ENCODE data around the gene ELOVL6. TPM values are rescaled to one million over a fixed set of nuclear protein-coding genes. Genes with fewer than 3 reads are reported as not detected.

The ELOVL6 gene
- total RNA-seq, 5 donors from 2014 or later (not counting 1 experiment from before 2014, with no cell fraction given), result 1.1 to 2.9 (median 2.0) TPM

- Histone ChIP-seq H3K27ac (ENCODE audit: low read length) (no peak overlapping the region), H3K4me1 (ENCODE audit: control insufficient read depth in 1 of 2, extremely low read depth in 1 of 2, insufficient read depth in 2 of 2, low read length in 2 of 2) (no peaks in the 10 kb centered on the region), H3K4me3 (ENCODE audit: control insufficient read depth in 1 of 2, extremely low read depth in 1 of 2, low read length in 1 of 2) (no peak overlapping the region), H3K9me3 (no peaks in the 10 kb centered on the region), H3K27me3 (replicated peaks in 1 of 2; ENCODE audit: control insufficient read depth in 2 of 2, extremely low read depth in 1 of 2, insufficient read depth in 2 of 2, low read length in 1 of 2) (no peaks in the 10 kb centered on the region), H3K36me3 (ENCODE audit: control insufficient read depth in 2 of 2, extremely low read depth in 1 of 2, insufficient read depth in 1 of 2, low read length in 1 of 2) (no peaks in the 10 kb centered on the region)
- ChIA-PET POLR2A (no interaction called here), CTCF (interaction anchor here in 1 of 2 donors (0.5 kb wide), 1 partner anchor 11 kb away, joined by 4 read pairs; no protein-coding TSS in a partner anchor)
- peaks cover 2% of the 10 kb centered on the region for H3K36me3 Mint-ChIP-seq
- no peaks in the 10 kb centered on the region for H3K27me3 Mint-ChIP-seq
- no peak for DNase-seq
- no peaks in the 10 kb centered on the region for H3K9me3 Mint-ChIP-seq
- ATAC-seq (replicated peaks in 1 of 4), result no peak
- peaks cover 3% of the 10 kb centered on the region in 3 donors for H3K4me1 Mint-ChIP-seq
- WGBS (ENCODE audit: insufficient coverage), result no CpG with 5 or more reads among the region's 1 CpG
- H3K27ac Mint-ChIP-seq, result no peak overlapping the region
- H3K4me3 Mint-ChIP-seq, result no peak overlapping the region
Measured at GRCh38 chr4:110171971-110172370, 26.4 kb downstream of the ELOVL6 start.

GRCh38 chr4:110170861-110171260, 27.6 kb downstream of the ELOVL6 start:
- H3K27ac ChIP-seq (ENCODE audit: low read length), result no peak overlapping the region
- H3K4me1 ChIP-seq (ENCODE audit: control insufficient read depth in 1 of 2, extremely low read depth in 1 of 2, insufficient read depth in 2 of 2, low read length in 2 of 2), result peaks cover 3 to 7% of the 10 kb centered on the region in 2 experiments
- Mint-ChIP-seq H3K36me3 (no peaks in the 10 kb centered on the region), H3K4me1 (peaks cover 12 to 13% (median 12%) of the 10 kb centered on the region in 3 donors), H3K9me3 (no peaks in the 10 kb centered on the region), H3K27me3 (no peaks in the 10 kb centered on the region), H3K4me3 (no peak overlapping the region), H3K27ac (no peak overlapping the region)
- 100% methylated on average over 1 of the region's 3 CpGs for WGBS (ENCODE audit: insufficient coverage)
- H3K27me3 ChIP-seq (replicated peaks in 1 of 2; ENCODE audit: control insufficient read depth in 2 of 2, extremely low read depth in 1 of 2, insufficient read depth in 2 of 2, low read length in 1 of 2), result no peaks in the 10 kb centered on the region
- DNase-seq (no peak), ATAC-seq (replicated peaks in 1 of 4) (no peak)
- H3K4me3 ChIP-seq (ENCODE audit: control insufficient read depth in 1 of 2, extremely low read depth in 1 of 2, low read length in 1 of 2), result no peak overlapping the region
- POLR2A ChIA-PET, result no interaction called here
- no peaks in the 10 kb centered on the region for H3K9me3 ChIP-seq
- CTCF ChIA-PET, result no interaction called here
- no peaks in the 10 kb centered on the region for H3K36me3 ChIP-seq (ENCODE audit: control insufficient read depth in 2 of 2, extremely low read depth in 1 of 2, insufficient read depth in 1 of 2, low read length in 1 of 2)

- ChIA-PET POLR2A (interaction anchor here (0.6 to 0.7 kb wide), 4 partner anchors 27 to 519 kb away, joined by 3 to 5 read pairs (median 4); no protein-coding TSS in a partner anchor), CTCF (interaction anchor here (0.6 to 1.5 kb wide), 4 partner anchors 18 to 1982 kb away, joined by 3 to 6 read pairs (median 4); partner anchors contain the start of gene ELOVL6 (in 1 of the 2))
- DNase-seq (peak; percentile 24 to 77 (median 55)), ATAC-seq (replicated peaks in 1 of 4) (peak; percentile 100)
- peak overlapping the region; percentile 96 for H3K27ac Mint-ChIP-seq
- peaks cover 21 to 24% of the 10 kb centered on the region in 2 experiments for H3K4me1 ChIP-seq (ENCODE audit: control insufficient read depth in 1 of 2, extremely low read depth in 1 of 2, insufficient read depth in 2 of 2, low read length in 2 of 2)
- H3K9me3 Mint-ChIP-seq, result peaks cover 0 to 3% (median 2%) of the 10 kb centered on the region in 3 donors
- no peaks in the 10 kb centered on the region for H3K36me3 Mint-ChIP-seq
- no peaks in the 10 kb centered on the region for H3K36me3 ChIP-seq (ENCODE audit: control insufficient read depth in 2 of 2, extremely low read depth in 1 of 2, insufficient read depth in 1 of 2, low read length in 1 of 2)
- H3K9me3 ChIP-seq, result no peaks in the 10 kb centered on the region
- H3K4me3 Mint-ChIP-seq, result peak overlapping the region; percentile 6 to 47 (median 41)
- WGBS (ENCODE audit: insufficient coverage), result 79% methylated on average over 3 of the region's 5 CpGs
- H3K27ac ChIP-seq (ENCODE audit: low read length), result peak overlapping the region; percentile 76
- H3K27me3 ChIP-seq (replicated peaks in 1 of 2; ENCODE audit: control insufficient read depth in 2 of 2, extremely low read depth in 1 of 2, insufficient read depth in 2 of 2, low read length in 1 of 2), result no peaks in the 10 kb centered on the region
- no peaks in the 10 kb centered on the region for H3K27me3 Mint-ChIP-seq
- H3K4me3 ChIP-seq (ENCODE audit: control insufficient read depth in 1 of 2, extremely low read depth in 1 of 2, low read length in 1 of 2), result no peak overlapping the region
- H3K4me1 Mint-ChIP-seq, result peaks cover 37 to 39% (median 38%) of the 10 kb centered on the region in 3 donors
Measured at GRCh38 chr4:110165382-110166286, 32.8 kb downstream of the ELOVL6 start.

- DNase-seq, result peak in 6 of 35 experiments; percentile 1 to 47 (median 3)
- Histone ChIP-seq H3K4me1 (ENCODE audit: control insufficient read depth in 1 of 2, extremely low read depth in 1 of 2, insufficient read depth in 2 of 2, low read length in 2 of 2) (peaks cover 21 to 24% of the 10 kb centered on the region in 2 experiments), H3K9me3 (no peaks in the 10 kb centered on the region), H3K36me3 (ENCODE audit: control insufficient read depth in 2 of 2, extremely low read depth in 1 of 2, insufficient read depth in 1 of 2, low read length in 1 of 2) (no peaks in the 10 kb centered on the region), H3K4me3 (ENCODE audit: control insufficient read depth in 1 of 2, extremely low read depth in 1 of 2, low read length in 1 of 2) (no peak overlapping the region), H3K27me3 (replicated peaks in 1 of 2; ENCODE audit: control insufficient read depth in 2 of 2, extremely low read depth in 1 of 2, insufficient read depth in 2 of 2, low read length in 1 of 2) (no peaks in the 10 kb centered on the region), H3K27ac (ENCODE audit: low read length) (peak overlapping the region; percentile 76)
- Mint-ChIP-seq H3K9me3 (peaks cover 0 to 3% (median 2%) of the 10 kb centered on the region in 3 donors), H3K4me1 (peaks cover 37 to 39% (median 38%) of the 10 kb centered on the region in 3 donors), H3K27me3 (no peaks in the 10 kb centered on the region), H3K36me3 (no peaks in the 10 kb centered on the region), H3K4me3 (peak overlapping the region in 2 of 3 donors; percentile 41 to 47), H3K27ac (peak overlapping the region; percentile 96)
- peak in 3 of 4 experiments; percentile 30 to 58 (median 57) for ATAC-seq (replicated peaks in 1 of 4)
- ChIA-PET POLR2A (interaction anchor here (0.6 to 0.7 kb wide), 4 partner anchors 28 to 518 kb away, joined by 3 to 5 read pairs (median 4); no protein-coding TSS in a partner anchor), CTCF (interaction anchor here (0.6 to 1.5 kb wide), 4 partner anchors 17 to 1982 kb away, joined by 3 to 6 read pairs (median 4); partner anchors contain the start of gene ELOVL6 (in 1 of the 2))
- WGBS (ENCODE audit: insufficient coverage), result no CpG with 5 or more reads among the region's 2 CpGs
Measured at GRCh38 chr4:110164856-110165255, 33.6 kb downstream of the ELOVL6 start.

GRCh38 chr4:110164251-110164650, 34.2 kb downstream of the ELOVL6 start:
- Mint-ChIP-seq H3K27ac (peak overlapping the region; percentile 82 to 96), H3K9me3 (peaks cover 0 to 3% (median 2%) of the 10 kb centered on the region in 3 donors), H3K36me3 (no peaks in the 10 kb centered on the region), H3K27me3 (no peaks in the 10 kb centered on the region), H3K4me1 (peaks cover 37 to 39% (median 38%) of the 10 kb centered on the region in 3 donors), H3K4me3 (peak overlapping the region in 1 of 3 donors; percentile 7)
- Histone ChIP-seq H3K9me3 (no peaks in the 10 kb centered on the region), H3K4me1 (ENCODE audit: control insufficient read depth in 1 of 2, extremely low read depth in 1 of 2, insufficient read depth in 2 of 2, low read length in 2 of 2) (peaks cover 21 to 24% of the 10 kb centered on the region in 2 experiments), H3K36me3 (ENCODE audit: control insufficient read depth in 2 of 2, extremely low read depth in 1 of 2, insufficient read depth in 1 of 2, low read length in 1 of 2) (no peaks in the 10 kb centered on the region), H3K27me3 (replicated peaks in 1 of 2; ENCODE audit: control insufficient read depth in 2 of 2, extremely low read depth in 1 of 2, insufficient read depth in 2 of 2, low read length in 1 of 2) (no peaks in the 10 kb centered on the region), H3K4me3 (ENCODE audit: control insufficient read depth in 1 of 2, extremely low read depth in 1 of 2, low read length in 1 of 2) (no peak overlapping the region), H3K27ac (ENCODE audit: low read length) (no peak overlapping the region)
- no peak for ATAC-seq (replicated peaks in 1 of 4)
- ChIA-PET CTCF (interaction anchor here (0.6 to 1.5 kb wide), 2 partner anchors 32 to 164 kb away, joined by 3 to 14 read pairs; no protein-coding TSS in a partner anchor), POLR2A (no interaction called here)
- WGBS (ENCODE audit: insufficient coverage), result 93% methylated on average over 3 of the region's 5 CpGs
- no peak for DNase-seq

GRCh38 chr4:110163327-110164069, 34.9 kb downstream of the ELOVL6 start:
- ChIA-PET POLR2A (no interaction called here), CTCF (interaction anchor here in 1 of 2 donors (0.6 kb wide), 1 partner anchor 164 kb away, joined by 14 read pairs; no protein-coding TSS in a partner anchor)
- Mint-ChIP-seq H3K4me1 (peaks cover 37 to 39% (median 38%) of the 10 kb centered on the region in 3 donors), H3K27me3 (no peaks in the 10 kb centered on the region), H3K27ac (peak overlapping the region; percentile 82 to 96), H3K4me3 (no peak overlapping the region), H3K36me3 (no peaks in the 10 kb centered on the region), H3K9me3 (peaks cover 0 to 3% (median 2%) of the 10 kb centered on the region in 3 donors)
- no peaks in the 10 kb centered on the region for H3K36me3 ChIP-seq (ENCODE audit: control insufficient read depth in 2 of 2, extremely low read depth in 1 of 2, insufficient read depth in 1 of 2, low read length in 1 of 2)
- H3K27ac ChIP-seq (ENCODE audit: low read length), result no peak overlapping the region
- no peaks in the 10 kb centered on the region for H3K9me3 ChIP-seq
- H3K4me3 ChIP-seq (ENCODE audit: control insufficient read depth in 1 of 2, extremely low read depth in 1 of 2, low read length in 1 of 2), result no peak overlapping the region
- ATAC-seq (replicated peaks in 1 of 4) (no peak), DNase-seq (no peak)
- peaks cover 21 to 24% of the 10 kb centered on the region in 2 experiments for H3K4me1 ChIP-seq (ENCODE audit: control insufficient read depth in 1 of 2, extremely low read depth in 1 of 2, insufficient read depth in 2 of 2, low read length in 2 of 2)
- H3K27me3 ChIP-seq (replicated peaks in 1 of 2; ENCODE audit: control insufficient read depth in 2 of 2, extremely low read depth in 1 of 2, insufficient read depth in 2 of 2, low read length in 1 of 2), result no peaks in the 10 kb centered on the region
- WGBS (ENCODE audit: insufficient coverage), result 100% methylated on average over 1 of the region's 4 CpGs

Data from T-cell (primary cell).